GM19467 (cell line): Measurements from ENCODE around the gene OR8H3.
"Not testable (repeated sequence)": the region's sequence is repeated elsewhere in the genome, so short reads cannot be mapped to it uniquely, and the experiment has no call there.

Experiments
- ATAC-seq: cut with Tn5 transposase; IDR thresholded peaks from one replicate; pipeline ENCODE4 v1.9.1; 2021; ENCODE audit warnings: mild to moderate bottlenecking, moderate library complexity; ENCODE audit not compliant: unreplicated experiment

Gene OR8H3, protein sequence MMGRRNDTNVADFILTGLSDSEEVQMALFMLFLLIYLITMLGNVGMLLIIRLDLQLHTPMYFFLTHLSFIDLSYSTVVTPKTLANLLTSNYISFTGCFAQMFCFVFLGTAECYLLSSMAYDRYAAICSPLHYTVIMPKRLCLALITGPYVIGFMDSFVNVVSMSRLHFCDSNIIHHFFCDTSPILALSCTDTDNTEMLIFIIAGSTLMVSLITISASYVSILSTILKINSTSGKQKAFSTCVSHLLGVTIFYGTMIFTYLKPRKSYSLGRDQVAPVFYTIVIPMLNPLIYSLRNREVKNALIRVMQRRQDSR

DNA sequence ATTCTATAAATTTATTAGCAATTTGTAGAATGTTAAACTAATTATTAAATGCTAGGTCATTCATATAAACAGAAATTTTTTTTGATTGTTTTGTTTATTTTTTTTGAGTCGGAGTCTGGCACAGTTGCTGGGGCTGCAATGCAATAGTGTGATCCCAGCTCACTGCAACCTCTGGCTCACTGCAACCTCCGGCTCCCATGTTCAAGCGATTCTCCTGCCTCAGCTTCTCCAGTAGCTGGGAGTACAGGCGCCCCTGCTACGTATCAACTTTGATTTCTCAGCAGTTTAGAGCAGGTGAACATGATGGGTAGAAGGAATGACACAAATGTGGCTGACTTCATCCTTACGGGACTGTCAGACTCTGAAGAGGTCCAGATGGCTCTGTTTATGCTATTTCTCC lies at the start of gene OR8H3:
Gene OR8H3, plus strand, starts transcription at position 301 of the 400 bp plus-strand sequence. Its CDS starts 0 bp downstream, at position 301.
- no peak for ATAC-seq

DNA sequence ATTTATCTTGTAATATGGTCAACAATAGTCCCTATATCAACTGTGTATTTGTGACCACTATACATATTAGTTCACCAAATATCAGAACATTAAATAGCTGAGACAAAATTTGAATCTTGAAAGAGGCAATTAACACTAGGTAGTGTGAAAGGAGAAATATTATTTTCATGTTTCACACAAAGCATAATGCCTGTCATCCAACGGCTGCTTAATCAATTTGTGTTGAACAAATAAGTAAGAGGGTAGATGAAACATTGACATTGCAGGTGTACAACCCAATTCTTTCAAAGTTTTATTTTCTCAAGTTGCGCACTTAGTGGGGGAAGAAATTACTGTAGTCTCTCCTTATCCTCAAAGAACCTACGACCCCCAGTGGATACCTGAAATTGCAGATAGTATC lies 32.5 kb upstream of the OR8H3 start:
- no peak for ATAC-seq

DNA sequence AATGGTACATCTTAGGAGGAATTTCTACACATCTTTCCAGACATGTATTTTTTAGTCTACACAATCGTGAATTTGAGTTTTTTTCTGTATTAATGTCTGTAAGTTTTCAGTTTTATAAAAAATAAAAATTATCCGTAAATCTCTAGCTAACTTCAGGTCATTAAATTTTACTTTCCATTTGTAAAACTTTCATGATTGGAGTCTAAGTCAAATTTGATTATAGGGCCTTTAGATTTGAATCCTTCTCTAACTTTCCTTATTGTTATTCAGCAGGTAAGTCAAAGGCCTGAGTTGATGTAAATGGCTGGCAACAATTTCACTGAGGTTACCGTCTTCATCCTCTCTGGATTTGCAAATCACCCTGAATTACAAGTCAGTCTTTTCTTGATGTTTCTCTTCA lies 29.2 kb upstream of the OR8H3 start, which contains the start of gene OR8I2:
Gene OR8I2, plus strand, starts transcription at position 301 of the 400 bp plus-strand sequence. Its CDS starts 0 bp downstream, at position 301.
- no peak for ATAC-seq

DNA sequence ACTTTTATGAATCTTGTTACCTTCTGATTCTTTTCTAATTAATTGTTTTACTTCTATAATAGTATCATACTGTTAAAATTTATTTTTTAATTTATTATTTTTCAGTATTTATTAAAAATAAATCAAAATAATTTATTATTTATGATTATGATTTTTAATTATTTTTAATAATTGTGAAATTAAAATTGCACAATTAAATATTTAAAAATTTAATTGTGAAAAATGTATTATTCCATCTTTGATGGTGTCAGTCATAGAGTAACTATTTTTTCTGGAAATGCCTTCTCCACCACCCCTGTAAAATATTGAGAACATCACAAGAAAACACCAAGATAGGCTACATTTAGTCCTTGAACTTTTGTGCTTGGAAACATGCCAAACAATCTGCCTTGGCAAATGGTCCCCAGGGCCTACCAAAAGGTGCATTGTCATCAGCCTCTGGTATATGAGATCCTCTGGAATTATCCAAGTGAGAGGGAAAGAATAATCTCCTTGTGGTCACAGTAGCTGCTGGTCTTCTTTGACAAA lies 18.9 kb upstream of the OR8H3 start, which contains the start of gene OR8H2:
Gene OR8H2, plus strand, starts transcription at position 478 of the 528 bp plus-strand sequence. CDS start 1,356 bp downstream, outside the sequence.
- no peak for ATAC-seq

DNA sequence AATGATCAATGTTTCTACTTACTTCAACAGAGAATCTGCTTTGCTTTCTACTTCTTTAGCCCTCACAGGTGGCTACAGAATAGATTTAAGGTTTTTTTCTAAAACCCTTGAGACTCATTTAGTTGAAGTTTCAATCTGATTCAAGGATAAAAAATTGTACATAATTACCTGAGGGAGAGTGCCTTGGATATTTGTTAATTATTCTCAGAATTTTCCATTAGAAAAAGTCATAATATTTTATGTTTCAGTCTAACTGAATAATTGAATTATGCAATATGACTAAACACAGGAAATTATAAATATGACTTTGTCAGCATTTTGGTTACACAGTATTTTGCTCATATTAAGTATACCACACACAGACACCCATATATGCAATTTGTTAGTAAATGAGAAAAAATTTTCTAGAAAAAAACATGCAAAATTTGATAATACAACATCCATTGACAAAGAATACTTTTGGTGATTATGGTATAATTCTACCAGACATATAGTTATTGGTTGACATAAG lies 18.0 kb downstream of the OR8H3 start, which contains the start of gene OR8J3:
Gene OR8J3, minus strand, starts transcription at position 51 of the 511 bp plus-strand sequence. CDS start 2,483 bp downstream, outside the sequence.
- ATAC-seq: no peak

DNA sequence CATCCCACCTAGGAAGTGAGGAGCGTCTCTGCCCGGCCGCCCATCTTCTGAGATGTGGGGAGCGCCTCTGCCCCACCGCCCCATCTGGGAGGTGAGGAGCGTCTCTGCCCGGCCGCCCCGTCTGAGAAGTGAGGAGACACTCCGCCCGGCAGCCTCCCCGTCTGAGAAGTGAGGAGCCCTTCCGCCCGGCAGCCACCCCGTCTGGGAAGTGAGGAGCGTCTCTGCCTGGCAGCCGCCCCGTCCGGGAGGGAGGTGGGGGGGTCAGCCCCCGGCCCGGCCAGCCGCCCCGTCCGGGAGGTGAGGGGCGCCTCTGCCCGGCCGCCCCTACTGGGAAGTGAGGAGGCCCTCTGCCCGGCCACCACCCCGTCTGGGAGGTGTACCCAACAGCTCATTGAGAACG lies 21.5 kb downstream of the OR8H3 start:
- ATAC-seq: not testable (repeated sequence)

DNA sequence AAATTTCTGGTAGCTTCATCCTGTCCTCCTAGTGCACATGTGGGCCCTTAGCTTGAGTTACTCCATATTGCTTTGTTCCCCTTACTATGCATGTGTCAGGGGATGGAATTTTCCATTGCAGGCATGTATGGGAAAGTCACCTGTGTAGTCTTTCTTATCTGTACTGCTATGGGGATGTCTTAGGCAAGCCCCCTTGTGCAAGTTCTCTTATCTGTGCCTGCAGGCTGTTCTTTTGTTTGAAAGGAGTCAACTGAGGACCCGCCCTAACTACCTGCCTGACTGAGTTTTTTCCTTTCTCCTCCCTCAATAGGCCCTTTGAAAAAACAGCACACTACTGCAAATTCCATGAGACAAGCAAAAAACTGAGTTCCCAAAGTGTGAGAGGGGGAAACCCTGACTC lies 29.2 kb downstream of the OR8H3 start:
- no peak for ATAC-seq

DNA sequence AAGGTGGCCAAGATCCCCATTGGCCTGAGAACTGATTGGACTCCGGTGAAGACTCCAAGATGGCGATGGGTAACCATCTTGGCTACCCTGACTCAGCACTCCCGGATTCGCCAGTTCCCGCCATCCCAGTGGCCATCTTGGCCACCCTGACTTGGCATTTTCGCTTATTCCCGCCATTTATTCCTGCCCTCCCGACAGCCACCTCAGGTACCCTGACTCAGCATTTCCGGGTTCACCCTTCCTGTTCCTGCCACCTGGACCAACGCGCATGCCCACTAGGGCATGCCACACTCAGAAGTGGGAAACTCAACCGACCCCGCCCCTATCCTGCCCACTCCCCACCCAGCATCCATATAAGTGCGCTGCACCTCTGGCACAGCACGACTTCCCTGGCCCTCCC lies 30.2 kb downstream of the OR8H3 start:
- no peak for ATAC-seq

DNA sequence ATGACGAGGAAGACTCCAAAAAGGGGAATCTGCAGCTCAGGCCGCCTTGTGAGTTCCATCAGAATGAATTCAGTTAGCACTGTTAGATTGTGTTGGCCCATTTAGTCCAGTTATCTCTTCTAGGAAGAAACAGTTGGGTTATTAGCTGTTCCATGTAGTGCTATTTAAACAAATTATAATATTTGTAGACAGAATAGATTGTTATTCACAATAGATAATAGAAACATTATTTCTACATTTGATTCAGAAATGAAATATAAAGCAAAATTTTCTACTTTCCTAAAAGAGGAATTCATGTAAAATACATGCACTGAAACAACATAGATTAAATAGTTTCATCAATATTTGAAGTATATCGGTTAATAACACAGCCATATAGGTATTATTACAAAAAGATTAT lies 38.0 kb downstream of the OR8H3 start, which contains the start of gene OR8K5:
Gene OR8K5, minus strand, starts transcription at position 101 of the 400 bp plus-strand sequence. Its CDS starts 0 bp downstream, at position 101.
- ATAC-seq: no peak

DNA sequence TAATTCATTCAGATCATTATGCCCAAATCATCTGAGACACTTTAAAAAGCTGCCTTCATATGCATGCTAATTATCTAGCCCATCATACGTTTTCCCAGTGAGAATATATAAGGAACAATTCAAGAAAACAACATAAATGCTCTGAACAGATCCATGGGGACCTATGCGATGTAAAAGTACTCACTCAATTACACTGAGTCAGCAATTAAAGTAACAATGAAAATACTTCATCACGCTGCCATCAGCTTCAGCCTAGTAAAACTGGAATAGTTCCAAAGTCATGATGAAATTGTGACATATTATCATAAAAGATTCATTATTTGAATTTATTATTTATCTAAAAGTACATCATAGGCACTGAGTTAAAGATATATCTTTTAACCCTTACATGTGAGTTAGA lies 41.6 kb downstream of the OR8H3 start:
- ATAC-seq: no peak

DNA sequence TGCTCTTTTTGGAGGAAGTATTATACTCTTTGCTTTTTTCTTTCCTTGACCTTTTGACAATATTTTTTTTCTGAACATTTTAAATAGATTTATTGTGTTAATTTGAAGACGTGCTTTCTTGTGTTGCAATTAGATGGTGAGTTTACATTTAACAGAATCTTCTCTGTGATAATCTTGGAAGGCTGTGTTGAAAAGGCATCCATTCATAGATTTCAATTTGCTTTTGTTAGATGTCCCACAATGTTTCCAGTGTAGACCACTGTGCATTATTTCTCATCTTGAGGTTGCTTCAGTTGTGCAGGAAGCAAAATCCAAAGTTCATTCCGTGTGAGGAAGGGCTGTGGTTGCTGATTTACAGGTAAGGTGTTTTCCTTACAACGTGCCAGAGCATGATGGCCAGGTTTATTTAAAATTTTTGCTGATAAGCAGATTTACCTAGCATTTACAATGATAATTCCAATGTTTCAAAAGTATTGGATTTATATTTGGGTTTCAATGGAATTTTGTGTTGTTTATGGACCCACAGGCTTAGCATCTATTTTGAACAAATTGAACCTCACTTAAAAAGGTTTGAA lies 50.2 kb downstream of the OR8H3 start:
- ATAC-seq: no peak
